Adrenal gland (tissue), 12 donors: Measurements from ENCODE around the gene CCDC117. TPM values are rescaled to one million over a fixed set of nuclear protein-coding genes. Genes with fewer than 3 reads are reported as not detected.
A peak's percentile ranks its signal among the peaks of the same experiment; 100 is the strongest.
"Not testable (repeated sequence)": the region's sequence is repeated elsewhere in the genome, so short reads cannot be mapped to it uniquely, and the experiment has no call there.

Experiments
- DNase-seq, 7 donors: peaks; one replicate each; pipeline ENCODE4 v3.0.0-alpha.2; 2019 to 2020
- H3K27ac ChIP-seq, 5 donors: fragments of 200-600 bp; sonication (generic) in 4 of 5; 1 replicate in 3 of 5; 2 replicates in 2 of 5; pipeline versions ENCODE4 v1.5.1 to v1.8.0; 2016 to 2020; ENCODE audit warnings: mild to moderate bottlenecking in 1 of 5
- H3K27me3 ChIP-seq: fragments of 200-600 bp; 2 replicates; pipeline ENCODE4 v1.8.0; 2021
- H3K36me3 ChIP-seq, 2 donors: fragments of 200-600 bp; replicated peaks in 1 of 2; 1 replicate in 1 of 2; 2 replicates in 1 of 2; pipeline versions ENCODE4 v1.5.1 to v1.8.0; 2018 to 2022
- H3K4me1 ChIP-seq, 2 donors: fragments of 200-600 bp; replicated peaks in 1 of 2; 1 replicate in 1 of 2; 2 replicates in 1 of 2; pipeline versions ENCODE4 v1.5.1 to v1.8.0; 2018 to 2021
- H3K4me3 ChIP-seq, 4 donors: fragments of 200-600 bp; sonication (generic) in 3 of 4; one replicate each; pipeline ENCODE4 v1.5.1; 2016 to 2018
- H3K9me3 ChIP-seq, 3 donors: fragments of 200-600 bp; sonication (generic) in 1 of 3; replicated peaks in 1 of 3; 1 replicate in 2 of 3; 2 replicates in 1 of 3; pipeline versions ENCODE4 v1.5.1 to v1.8.0; 2016 to 2021
- CTCF ChIP-seq, 6 experiments: fragments of 450-650 bp in 4 of 6; fragments of 200-600 bp in 2 of 6; sonication (generic) in 1 of 6; IDR thresholded peaks; 1 replicate in 5 of 6; 2 replicates in 1 of 6; pipeline versions ENCODE4 v1.5.1 to v1.8.0; 2016 to 2021; ENCODE audit warnings: antibody characterized with exemption in 6 of 6, mild to moderate bottlenecking in 2 of 6, moderate library complexity in 1 of 6
- POLR2A ChIP-seq, 2 donors: fragments of 450-650 bp; IDR thresholded peaks; one replicate each; pipeline ENCODE4 v1.6.1; 2017; ENCODE audit warnings: antibody characterized with exemption in 2 of 2, mild to moderate bottlenecking in 2 of 2, moderate library complexity in 1 of 2
- WGBS, 4 donors: extraction: QIAGEN DNeasy Blood & Tissue Kit in 2 of 4; methylation state at CpG; one replicate each; pipeline versions ENCODE4 v1.1.5 to v1.1.7; 2013 to 2017; 5-methylcytosine and 5-hydroxymethylcytosine counted together
- intact Hi-C, 2 donors: fragments of 100-400 bp; cut with DNase I; formaldehyde crosslinking; loops; one replicate each; pipeline versions ENCODE4 v1.14.1 to v1.15.0; 2022 to 2023
- polyA plus RNA-seq, 3 donors: library from polyadenylated mRNA; stranded (reverse); fragments of 200-250 nt in 2 of 3; fragments of 350-450 nt in 1 of 3; fragmentation: Illumina TruSeq in 1 of 3; extraction: RNeasy Lipid Tissue Mini Kit (QIAGEN cat#74804) in 1 of 3; gene quantifications; one replicate each; pipeline ENCODE4 v1.2.3, GENCODE V29; 2013 to 2014
- total RNA-seq, 9 donors: library from RNA; depleted of rRNA in 4 of 9; stranded (reverse); fragments of >200 nt in 4 of 9; fragments of 120-200 nt in 1 of 9; fragmentation: NEBNext Ultra II Directional in 1 of 9; extraction: Animal tissue kit (Norgen Biotek cat#: 25700) in 1 of 9; gene quantifications; one replicate each; pipeline versions ENCODE4 v1.1.0 to v1.2.4, GENCODE V29; 2013 to 2023
- donor health status: healthy with polysubstance abuse.
- donor health status: Bipolar disorder and iron deficiency.
- donor health status: DM: yes; HTN: yes; CAD: no.
- donor health status: DM: no; HTN: no; CAD: no.
- donor health status: DM: no; HTN: no; CAD: no.
- donor health status: DM: yes; HTN: yes; CAD: no.

Gene CCDC117
- total and polyA plus RNA-seq, 12 donors = 9.0 to 38.0 (median 23.1) TPM

GRCh38 chr22:28819253-28820096 is 47.0 kb downstream of the CCDC117 start:
- Histone ChIP-seq H3K27me3 (no peaks in the 10 kb centered on the region), H3K4me1 (peaks cover 20 to 28% of the 10 kb centered on the region in 2 donors), H3K27ac (peak overlapping the region; percentile 10 to 88 (median 76)), H3K9me3 (no peaks in the 10 kb centered on the region), H3K36me3 (no peaks in the 10 kb centered on the region), H3K4me3 (no peak overlapping the region)
- WGBS, 4 donors = 68 to 84% (median 75%) methylated on average over 5 of the region's 5 CpGs
- DNase-seq = no peak
- no peak for TF ChIP-seq CTCF (IDR thresholded peaks at IDR 0.05)
- no peak for TF ChIP-seq POLR2A (IDR thresholded peaks at IDR 0.05)
- intact Hi-C loops = no loop called here

GRCh38 chr22:28820885-28821284 is 48.4 kb downstream of the CCDC117 start:
- no peak for DNase-seq
- no peaks in the 10 kb centered on the region for H3K36me3 ChIP-seq
- intact Hi-C loops = no loop called here
- no peak for TF ChIP-seq CTCF (IDR thresholded peaks at IDR 0.05)
- no peak for TF ChIP-seq POLR2A (IDR thresholded peaks at IDR 0.05)
- no peak overlapping the region for H3K4me3 ChIP-seq
- H3K27me3 ChIP-seq = no peaks in the 10 kb centered on the region
- H3K27ac ChIP-seq = no peak overlapping the region
- no peaks in the 10 kb centered on the region for H3K9me3 ChIP-seq
- WGBS, 4 donors = 96 to 98% (median 96%) methylated on average over 2 of the region's 2 CpGs
- peaks cover 20 to 24% of the 10 kb centered on the region in 2 donors for H3K4me1 ChIP-seq

- Histone ChIP-seq H3K9me3 (no peaks in the 10 kb centered on the region), H3K4me1 (peaks cover 20 to 24% of the 10 kb centered on the region in 2 donors), H3K27ac (no peak overlapping the region), H3K4me3 (no peak overlapping the region), H3K27me3 (no peaks in the 10 kb centered on the region), H3K36me3 (no peaks in the 10 kb centered on the region)
- DNase-seq = no peak
- intact Hi-C loops = no loop called here
- 87 to 100% (median 90%) methylated on average over 1 of the region's 1 CpG for WGBS, 4 donors
- no peak for TF ChIP-seq POLR2A (IDR thresholded peaks at IDR 0.05)
- TF ChIP-seq CTCF (IDR thresholded peaks at IDR 0.05) = no peak
Measured at GRCh38 chr22:28821452-28821851, 49.0 kb downstream of the CCDC117 start.

- TF ChIP-seq CTCF (IDR thresholded peaks at IDR 0.05) (no peak), POLR2A (IDR thresholded peaks at IDR 0.05) (no peak)
- no peaks in the 10 kb centered on the region for H3K27me3 ChIP-seq
- no peaks in the 10 kb centered on the region for H3K9me3 ChIP-seq
- H3K4me3 ChIP-seq = no peak overlapping the region
- intact Hi-C loops = no loop called here
- no peaks in the 10 kb centered on the region for H3K36me3 ChIP-seq
- H3K4me1 ChIP-seq = peaks cover 16 to 20% of the 10 kb centered on the region in 2 donors
- DNase-seq = no peak
- 74 to 87% (median 82%) methylated on average over 4 of the region's 4 CpGs for WGBS, 4 donors
- no peak overlapping the region for H3K27ac ChIP-seq
Measured at GRCh38 chr22:28822930-28823551, 50.5 kb downstream of the CCDC117 start.

GRCh38 chr22:28824455-28824854 is 52.0 kb downstream of the CCDC117 start:
- H3K27me3 ChIP-seq, intact Hi-C loops, H3K36me3 ChIP-seq, H3K9me3 ChIP-seq, H3K4me3 ChIP-seq, DNase-seq, H3K27ac ChIP-seq: not testable (repeated sequence)
- WGBS, 4 donors = 85 to 98% (median 96%) methylated on average over 9 of the region's 9 CpGs
- H3K4me1 ChIP-seq = peaks cover 2 to 10% of the 10 kb centered on the region in 2 donors

- H3K4me3 ChIP-seq, H3K36me3 ChIP-seq, H3K9me3 ChIP-seq, DNase-seq, H3K27me3 ChIP-seq, H3K27ac ChIP-seq: not testable (repeated sequence)
- 80 to 89% (median 84%) methylated on average over 4 of the region's 4 CpGs for WGBS, 4 donors
- H3K4me1 ChIP-seq = peaks cover 0 to 11% of the 10 kb centered on the region in 2 donors
- intact Hi-C loops = loop anchor here (5.0 kb wide), 2 partner anchors 219 to 224 kb away; no protein-coding TSS in a partner anchor
Measured at GRCh38 chr22:28826430-28826829, 53.9 kb downstream of the CCDC117 start.
